ENCODE measurements around the gene AKAP12.

Gene AKAP12

DNA sequence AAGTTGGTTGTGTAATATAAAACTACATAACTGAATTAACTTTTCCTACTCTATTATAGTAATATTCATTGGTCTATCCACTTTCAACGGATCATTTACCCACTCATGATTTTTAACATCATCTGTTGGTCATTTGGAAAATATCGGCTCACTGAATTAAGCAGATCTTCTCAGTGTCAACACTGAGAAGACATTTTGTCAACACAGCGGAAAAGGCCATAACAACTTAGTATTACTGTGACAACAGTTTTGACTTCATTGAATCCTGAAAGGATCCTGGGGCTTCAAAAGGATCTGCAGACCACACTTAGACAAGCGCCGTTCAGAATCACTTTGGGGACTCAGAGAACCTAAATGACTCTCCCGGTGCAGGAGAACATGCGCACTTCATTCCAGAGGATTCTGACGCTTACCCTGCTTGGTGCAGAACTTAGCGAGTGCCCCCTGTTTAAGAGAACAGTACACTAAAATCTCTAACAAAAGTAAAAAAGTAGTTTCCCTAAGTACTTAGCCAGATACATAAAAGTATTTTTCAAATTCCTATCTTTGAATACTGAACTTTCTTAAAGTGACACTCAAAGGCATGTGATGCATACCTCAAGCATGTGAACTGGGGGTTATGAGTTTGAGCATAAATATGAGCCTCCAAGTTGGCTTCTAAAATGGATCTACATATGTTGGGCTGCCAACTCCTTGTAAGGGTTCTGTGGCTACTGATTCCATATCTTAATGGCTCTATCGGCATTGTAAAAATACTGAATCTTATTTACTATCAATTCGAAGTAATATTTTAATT, 147.6 kb downstream of the AKAP12 start:
- no peak for DNase-seq

DNA sequence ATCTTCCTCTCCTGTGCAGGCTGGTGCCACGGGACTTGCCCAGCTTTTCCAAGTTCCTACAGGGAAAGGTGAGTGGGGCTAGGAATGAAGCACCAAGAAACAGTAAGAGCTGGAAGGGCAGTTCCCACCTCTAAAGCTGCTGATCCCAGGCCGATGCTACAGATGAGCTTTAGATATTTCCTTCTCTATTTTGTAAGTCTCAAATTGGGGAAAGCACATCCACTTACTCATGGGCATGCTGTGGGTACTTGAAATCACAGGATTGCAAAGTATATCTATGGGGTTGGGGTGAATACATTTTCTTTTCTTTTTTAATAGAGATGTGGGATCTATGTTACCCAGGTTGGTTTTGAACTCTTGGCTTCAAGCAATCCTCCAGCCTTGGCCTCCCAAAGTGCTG, 148.5 kb downstream of the AKAP12 start:
- no peak for DNase-seq

DNA sequence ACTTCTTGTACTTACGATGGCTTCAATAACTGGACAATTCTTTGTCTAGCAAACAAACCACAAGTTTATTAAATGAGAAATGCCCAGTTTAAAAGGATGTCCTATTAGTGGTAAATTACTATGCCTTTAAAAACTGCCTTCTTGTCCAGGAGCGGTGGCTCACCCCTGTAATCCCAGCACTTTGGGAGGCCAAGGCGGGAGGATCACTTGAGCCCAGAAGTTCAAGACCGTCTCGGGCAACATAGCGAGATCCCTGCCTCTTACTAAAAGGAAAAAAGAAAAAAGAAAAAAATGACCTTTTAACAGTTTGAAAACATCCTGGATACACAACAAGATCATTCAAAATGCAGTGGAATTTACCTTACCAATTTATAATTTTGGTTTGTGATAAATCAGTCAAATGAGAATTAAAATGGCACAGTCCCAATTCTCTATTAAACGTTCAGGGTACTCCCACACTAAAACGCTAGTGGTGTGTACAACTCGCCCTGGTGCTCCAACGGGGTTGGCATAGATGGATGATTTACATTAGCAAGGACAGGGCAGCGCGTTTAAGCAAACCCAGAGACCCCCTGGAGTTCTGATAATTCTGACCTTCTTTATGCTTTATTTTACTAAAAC, 149.3 kb downstream of the AKAP12 start:
- DNase-seq = peak; percentile 7

DNA sequence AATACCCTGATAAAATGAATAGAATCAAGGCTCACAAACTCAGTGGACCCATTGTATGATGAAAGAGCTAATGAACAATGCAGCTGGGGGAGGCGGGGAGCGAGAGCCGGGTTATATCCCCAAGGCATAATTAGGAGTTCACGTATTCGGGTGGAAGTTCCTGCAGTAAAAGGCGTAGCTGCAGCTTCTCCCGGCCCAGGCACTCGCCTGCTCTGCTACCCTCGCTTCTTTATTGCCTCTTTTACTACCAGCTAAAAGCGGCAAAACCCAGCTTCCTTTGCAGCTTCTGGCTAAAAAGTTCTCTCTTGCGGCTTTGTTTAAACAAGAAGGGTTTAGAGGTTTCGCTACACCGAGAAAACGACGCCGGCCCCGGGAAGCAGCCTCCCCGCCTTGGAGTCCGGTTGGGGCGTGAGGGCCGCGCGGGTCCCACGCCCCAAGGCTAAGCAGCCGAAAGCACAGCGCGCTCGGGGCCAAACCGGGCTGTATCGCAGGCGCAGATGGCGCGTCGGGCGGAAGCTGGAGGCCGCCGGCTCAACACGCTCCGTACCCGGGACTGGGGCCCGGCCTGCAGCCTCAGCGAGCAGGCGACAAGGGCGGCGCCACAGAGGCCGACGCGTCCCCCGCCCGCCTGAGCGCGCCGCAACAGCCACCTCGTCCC, 150.0 kb downstream of the AKAP12 start:
- DNase-seq = no peak

DNA sequence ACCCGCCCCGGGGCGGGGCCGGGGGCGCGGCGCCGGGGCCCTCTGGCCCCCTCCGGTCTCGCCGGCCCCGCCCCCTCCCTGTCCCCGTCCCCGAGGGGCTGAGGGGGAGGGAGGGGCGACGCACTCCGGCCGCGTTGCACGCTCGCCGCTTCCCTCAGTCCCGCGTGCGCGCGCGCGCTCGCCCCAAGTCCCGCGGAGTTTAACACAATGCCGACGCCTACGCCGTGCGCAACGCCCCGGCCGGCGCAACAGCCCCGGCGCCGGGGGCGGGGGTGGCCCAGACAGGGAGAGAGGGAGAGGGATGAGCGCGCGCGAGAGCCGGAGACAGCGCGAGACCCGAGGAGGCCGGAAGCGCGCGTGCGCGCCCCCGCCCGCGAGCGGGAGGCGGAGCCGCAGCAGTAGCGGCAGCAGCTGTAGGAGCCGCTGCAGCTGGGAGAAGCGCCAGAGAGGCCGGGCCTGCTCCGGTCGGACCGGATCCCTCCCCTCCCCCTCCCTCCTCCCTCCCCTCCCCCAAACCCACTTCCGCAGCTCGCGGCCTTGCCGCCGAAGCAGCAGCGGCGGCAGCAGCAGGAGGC, 150.6 kb downstream of the AKAP12 start:
- peak; percentile 99 for DNase-seq

DNA sequence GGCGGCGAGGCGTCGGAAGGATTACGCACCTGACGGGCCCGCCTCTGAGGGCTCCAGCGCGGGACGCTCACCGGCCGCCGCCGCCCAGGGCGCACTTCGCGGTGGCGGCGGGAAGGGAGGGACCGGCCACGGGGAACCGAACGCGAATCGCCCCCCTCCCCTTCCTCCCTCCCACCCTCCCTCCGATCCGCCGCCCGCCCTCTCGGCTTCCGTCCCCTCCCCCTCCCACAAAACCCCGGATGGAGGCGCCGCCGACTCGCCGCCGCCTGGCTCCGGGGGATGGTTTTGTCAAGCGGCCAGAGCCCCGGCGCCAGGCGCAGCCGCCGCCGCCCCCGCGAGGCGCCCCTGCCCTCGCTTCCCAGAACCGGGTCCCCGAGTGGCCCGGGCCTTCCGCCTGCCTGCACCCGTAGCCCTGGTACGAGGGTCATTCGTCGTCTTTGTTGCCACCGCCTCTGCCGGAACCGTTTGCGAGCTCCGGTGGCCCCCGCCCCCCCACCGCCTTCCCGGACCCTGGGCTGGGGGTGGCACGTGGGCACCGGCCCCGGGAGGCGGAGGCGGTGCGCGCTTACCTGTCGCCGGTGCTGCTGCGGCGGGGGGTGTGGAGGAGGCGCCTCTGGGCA, 151.2 kb downstream of the AKAP12 start:
- DNase-seq = peak; percentile 79

DNA sequence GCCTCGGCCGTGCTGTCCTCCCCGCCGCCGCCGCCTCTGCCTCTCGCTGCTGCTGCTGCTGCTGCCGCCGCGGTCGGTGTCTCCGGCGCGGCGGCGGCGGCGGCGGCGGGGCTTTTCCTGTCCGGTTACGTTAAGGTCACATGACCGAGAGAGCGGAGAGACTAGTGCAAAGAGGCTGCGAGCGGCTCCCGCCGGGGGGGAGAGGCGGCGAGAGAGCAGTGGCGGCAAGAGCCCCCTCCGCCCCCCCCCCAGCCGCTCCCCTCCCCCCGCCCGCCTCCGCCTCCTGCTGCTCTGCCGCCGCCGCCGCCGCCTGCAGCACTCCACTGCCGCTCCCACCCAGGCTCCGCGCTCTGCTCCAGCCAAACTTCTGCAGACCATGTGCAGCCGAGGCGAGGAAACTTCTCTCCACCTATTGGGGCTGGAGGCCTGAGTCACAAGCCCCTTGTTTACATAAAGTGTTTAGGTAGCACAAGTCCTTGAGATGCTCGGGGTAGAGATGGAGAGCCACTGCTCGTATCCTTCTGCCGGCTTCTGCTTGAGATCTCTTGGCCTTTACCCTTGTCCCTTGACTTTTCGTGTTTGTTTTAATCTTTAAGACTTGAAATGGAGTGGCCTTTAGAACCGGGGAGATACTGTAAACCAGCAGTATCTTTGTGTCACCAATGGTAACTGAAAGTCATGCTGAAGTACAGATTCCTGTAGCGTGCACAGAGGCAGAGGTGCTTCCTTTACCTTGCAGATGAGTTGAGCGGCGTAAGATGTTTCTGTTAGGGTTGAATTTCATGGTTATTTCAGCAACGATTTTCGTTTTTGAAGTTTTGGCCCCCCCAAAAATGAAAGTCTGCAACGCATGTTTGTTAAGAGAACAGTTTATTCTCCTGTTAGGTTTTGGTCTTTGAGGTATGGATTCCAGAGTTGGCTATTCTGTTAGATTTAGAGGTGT, 152.0 kb downstream of the AKAP12 start, which contains the start of gene ZBTB2:
Gene ZBTB2 (minus strand): TSS at position 89 of the 943 bp plus-strand sequence. CDS start 17,922 bp downstream, outside the sequence.
- DNase-seq = peak; percentile 65

DNA sequence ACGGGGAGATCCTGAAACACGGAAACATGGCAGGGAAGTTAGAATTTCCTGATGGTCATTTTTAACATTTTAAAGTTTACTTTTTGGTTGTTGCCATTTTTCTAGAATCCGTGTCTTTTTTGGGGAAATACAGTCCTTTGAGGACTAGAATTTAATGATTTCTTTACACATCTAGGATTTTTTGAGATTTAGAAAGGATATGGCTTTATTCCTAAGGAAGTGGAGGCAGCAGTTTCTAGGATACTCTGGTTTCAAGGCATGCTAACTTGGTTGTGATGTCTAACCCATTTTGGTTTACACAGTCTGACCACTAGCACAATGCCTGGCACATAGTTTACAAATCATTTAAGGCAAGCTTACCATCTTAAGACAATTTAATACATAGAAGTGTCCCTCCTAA, 152.7 kb downstream of the AKAP12 start:
- no peak for DNase-seq

DNA sequence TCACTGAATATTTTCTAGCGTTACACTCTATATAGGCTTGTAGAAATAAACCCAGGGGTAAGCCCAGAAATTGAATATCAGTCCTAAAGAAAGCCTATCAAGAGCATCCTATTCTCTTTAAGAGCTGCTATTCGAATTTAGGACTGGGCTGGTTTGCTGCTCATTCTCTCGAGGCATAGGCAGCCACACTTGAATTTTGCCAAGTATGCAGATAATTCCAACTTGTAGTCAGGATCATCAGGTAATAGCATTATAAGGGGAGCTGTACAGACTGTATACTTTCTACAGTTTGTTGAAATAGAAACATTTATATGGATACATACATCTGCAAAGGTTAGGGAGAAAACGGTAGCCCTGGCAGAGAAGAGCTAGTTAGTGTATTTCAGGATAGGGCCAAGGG, 153.6 kb downstream of the AKAP12 start:
- no peak for DNase-seq

DNA sequence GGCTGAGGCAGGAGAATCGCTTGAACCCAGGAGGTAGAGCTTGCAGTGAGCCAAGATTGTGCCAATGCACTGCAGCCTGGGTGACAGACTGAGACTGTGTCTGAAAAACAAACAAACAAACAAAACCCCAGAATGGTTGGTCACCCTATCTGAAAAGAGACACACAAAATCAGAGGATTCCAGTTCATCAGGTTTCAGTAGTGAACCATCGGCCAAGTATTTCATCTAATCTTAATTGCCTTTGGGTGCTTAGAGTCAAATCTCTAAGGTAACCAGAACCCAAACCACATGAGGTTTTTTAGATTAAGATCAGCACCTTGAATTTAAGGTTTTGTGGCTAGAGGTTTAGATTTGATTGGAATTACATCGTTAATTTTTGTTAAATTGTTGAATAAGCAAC, 159.9 kb downstream of the AKAP12 start:
- DNase-seq = no peak

DNA sequence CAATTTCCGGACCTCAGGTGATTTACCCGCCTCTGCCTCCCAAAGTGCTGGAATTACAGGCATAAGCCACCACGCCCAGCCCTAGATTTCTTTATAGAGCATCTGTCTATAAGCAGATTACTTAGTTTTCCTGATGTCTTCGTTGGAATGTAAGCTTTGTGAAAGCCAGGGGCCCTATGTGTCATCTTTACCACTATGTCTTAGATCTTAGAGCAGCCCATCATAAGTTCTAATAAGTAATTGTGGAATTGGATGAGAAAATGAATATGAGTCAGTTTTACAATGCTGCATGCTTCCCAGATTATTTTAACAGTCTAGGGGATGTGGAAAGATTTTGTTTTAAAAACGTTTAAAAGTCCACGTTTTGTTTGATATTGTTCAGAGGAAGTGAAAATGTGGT, 160.7 kb downstream of the AKAP12 start:
- DNase-seq = no peak

DNA sequence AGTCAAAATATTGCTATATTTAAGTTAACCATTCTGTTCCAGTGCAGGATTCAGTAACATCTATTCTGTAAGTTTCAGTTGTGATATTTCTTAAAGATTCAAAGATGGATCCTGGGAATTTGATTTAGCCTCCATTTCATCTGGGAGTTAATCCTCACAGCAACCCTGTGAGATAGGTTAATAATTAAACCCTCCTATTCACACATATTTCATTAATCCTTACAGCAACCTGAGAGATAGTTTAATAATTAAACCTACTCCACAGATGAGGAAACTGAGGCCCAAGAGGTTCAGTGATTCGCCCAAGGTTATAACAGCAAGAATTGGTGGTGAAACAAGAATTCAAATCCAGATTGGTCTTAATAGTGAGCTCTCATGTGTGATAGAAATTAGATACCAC, 162.5 kb downstream of the AKAP12 start:
- no peak for DNase-seq

DNA sequence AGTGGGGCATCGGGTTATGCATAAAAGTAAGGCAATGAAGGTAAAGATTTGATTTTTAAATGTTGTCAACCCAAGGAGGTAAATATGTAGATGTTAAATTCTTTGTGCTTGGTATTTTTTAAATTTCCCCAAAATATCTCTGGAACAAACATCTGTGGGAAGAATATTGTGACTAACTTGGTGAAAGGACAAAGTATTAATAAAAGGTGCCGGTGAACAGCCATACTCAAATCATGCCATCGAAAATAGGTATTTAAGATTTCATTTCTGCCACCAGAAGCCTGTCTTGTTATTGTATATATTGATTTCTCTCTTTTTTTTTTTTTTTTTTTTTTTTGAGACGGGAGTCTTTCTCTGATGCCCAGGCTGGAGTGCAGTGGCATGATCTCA, 164.1 kb downstream of the AKAP12 start:
- DNase-seq = no peak
